Transverse colon (tissue), 4 donors: ENCODE results near the gene OMA1. TPM values are rescaled to one million over a fixed set of nuclear protein-coding genes. Genes with fewer than 3 reads are reported as not detected.

Experiments used
- DNase-seq: peaks from one replicate; pipeline ENCODE4 v3.0.0-alpha.2; 2019
- H3K27ac ChIP-seq, 4 donors: fragments of 200-600 bp; sonication (generic); 2 replicates each; pipeline ENCODE4 v1.5.1; 2016 to 2018; ENCODE audit warnings: inconsistent platforms in 4 of 4
- H3K27me3 ChIP-seq: fragments of 200-600 bp; sonication (generic); 2 replicates; pipeline ENCODE4 v1.5.1; 2017; ENCODE audit warnings: inconsistent platforms
- H3K36me3 ChIP-seq, 4 donors: fragments of 200-600 bp; sonication (generic); 2 replicates each; pipeline ENCODE4 v1.5.1; 2017 to 2019; ENCODE audit warnings: inconsistent platforms in 4 of 4
- H3K4me1 ChIP-seq, 4 donors: fragments of 200-600 bp; sonication (generic); 2 replicates each; pipeline ENCODE4 v1.5.1; 2017 to 2020; ENCODE audit warnings: inconsistent platforms in 4 of 4
- H3K4me3 ChIP-seq, 4 donors: fragments of 200-600 bp; sonication (generic); 1 replicate in 1 of 4; 2 replicates in 3 of 4; pipeline versions ENCODE4 v1.5.1 to v1.6.1; 2017 to 2019; ENCODE audit warnings: inconsistent platforms in 4 of 4
- H3K9me3 ChIP-seq, 2 donors: fragments of 200-600 bp; sonication (generic); 2 replicates each; pipeline ENCODE4 v1.5.1; 2017 to 2019; ENCODE audit warnings: inconsistent platforms in 2 of 2
- EP300 ChIP-seq: sonication (generic); formaldehyde crosslinking; IDR thresholded peaks from one replicate; pipeline ENCODE4 v1.6.1; 2017; ENCODE audit warnings: antibody characterized with exemption, low read depth
- POLR2A ChIP-seq: fragments of 450-650 bp; IDR thresholded peaks from one replicate; pipeline ENCODE4 v1.6.1; 2016; ENCODE audit warnings: antibody characterized with exemption, mild to moderate bottlenecking, moderate library complexity
- POLR2AphosphoS5 ChIP-seq, 3 donors: sonication (generic); formaldehyde crosslinking; IDR thresholded peaks; one replicate each; pipeline ENCODE4 v1.6.1; 2016; ENCODE audit warnings: antibody characterized with exemption in 3 of 3
- WGBS, 2 donors: methylation state at CpG; one replicate each; pipeline ENCODE4 v1.1.5; 2018; ENCODE audit warnings: low coverage in 1 of 2; 5-methylcytosine and 5-hydroxymethylcytosine counted together
- in situ Hi-C, 4 donors: fragments of 200-750 bp; cut with MboI; loops; one replicate each; pipeline versions ENCODE4 v1.15.0 to v1.15.1; 2017; ENCODE audit warnings: low sequenced_read_pairs in 3 of 4, low pct_ligation_motif_present in 1 of 4, low pct_unique_long_range_greater_than_20kb in 1 of 4
- intact Hi-C: fragments of 100-400 bp; cut with DNase I; formaldehyde crosslinking; loops from one replicate; pipeline ENCODE4 v1.15.1; 2023; ENCODE audit warnings: low total_unique reads
- total RNA-seq, 4 donors: library from RNA; depleted of rRNA; stranded (reverse); fragments of >200 nt; gene quantifications; one replicate each; pipeline ENCODE4 v1.1.0, GENCODE V29; 2016
- TF ChIP-seq, protein P1 (sequence below), 5 experiments: fragments of 200-600 bp in 3 of 5; fragments of 450-650 bp in 2 of 5; sonication (generic) in 3 of 5; IDR thresholded peaks; 1 replicate in 2 of 5; 2 replicates in 3 of 5; pipeline ENCODE4 v1.5.1; 2016 to 2017; ENCODE audit warnings: antibody characterized with exemption in 5 of 5, inconsistent platforms in 3 of 5, mild to moderate bottlenecking in 2 of 5, moderate library complexity in 1 of 5

The OMA1 gene
- total RNA-seq, 4 donors from 2014 or later = 6.4 to 29.4 (median 20.0) TPM

DNA sequence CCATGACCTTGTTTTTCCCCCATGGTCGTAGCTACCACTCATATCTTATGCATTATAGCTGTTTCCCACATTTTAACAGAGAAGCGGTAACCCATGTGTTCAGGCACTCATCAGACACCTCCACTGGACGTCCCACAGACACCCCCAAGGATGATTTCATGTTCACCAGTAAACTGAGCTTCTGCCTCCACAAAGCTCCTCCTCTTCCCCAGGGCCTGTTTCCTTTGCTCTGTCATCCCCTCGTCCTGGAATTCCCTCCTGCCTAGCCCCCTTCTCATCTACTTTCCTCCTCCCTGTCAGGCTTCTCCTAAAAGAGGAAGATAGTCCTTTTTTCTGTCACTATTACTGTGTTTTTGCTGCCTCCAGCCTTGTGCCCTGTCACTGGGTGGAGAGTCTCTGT lies 111.2 kb downstream of the OMA1 start:
- 73 to 80% methylated on average over 4 of the region's 4 CpGs for WGBS, 2 donors
- Histone ChIP-seq H3K4me3 (no peak overlapping the region), H3K9me3 (no peaks in the 10 kb centered on the region), H3K36me3 (no peaks in the 10 kb centered on the region), H3K27me3 (no peaks in the 10 kb centered on the region), H3K27ac (no peak overlapping the region), H3K4me1 (no peaks in the 10 kb centered on the region)
- intact Hi-C loops = no loop called here
- TF ChIP-seq POLR2AphosphoS5 (IDR thresholded peaks at IDR 0.05) (no peak), POLR2A (no peak)
- TF ChIP-seq, protein P1, sequence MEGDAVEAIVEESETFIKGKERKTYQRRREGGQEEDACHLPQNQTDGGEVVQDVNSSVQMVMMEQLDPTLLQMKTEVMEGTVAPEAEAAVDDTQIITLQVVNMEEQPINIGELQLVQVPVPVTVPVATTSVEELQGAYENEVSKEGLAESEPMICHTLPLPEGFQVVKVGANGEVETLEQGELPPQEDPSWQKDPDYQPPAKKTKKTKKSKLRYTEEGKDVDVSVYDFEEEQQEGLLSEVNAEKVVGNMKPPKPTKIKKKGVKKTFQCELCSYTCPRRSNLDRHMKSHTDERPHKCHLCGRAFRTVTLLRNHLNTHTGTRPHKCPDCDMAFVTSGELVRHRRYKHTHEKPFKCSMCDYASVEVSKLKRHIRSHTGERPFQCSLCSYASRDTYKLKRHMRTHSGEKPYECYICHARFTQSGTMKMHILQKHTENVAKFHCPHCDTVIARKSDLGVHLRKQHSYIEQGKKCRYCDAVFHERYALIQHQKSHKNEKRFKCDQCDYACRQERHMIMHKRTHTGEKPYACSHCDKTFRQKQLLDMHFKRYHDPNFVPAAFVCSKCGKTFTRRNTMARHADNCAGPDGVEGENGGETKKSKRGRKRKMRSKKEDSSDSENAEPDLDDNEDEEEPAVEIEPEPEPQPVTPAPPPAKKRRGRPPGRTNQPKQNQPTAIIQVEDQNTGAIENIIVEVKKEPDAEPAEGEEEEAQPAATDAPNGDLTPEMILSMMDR (IDR thresholded peaks at IDR 0.05) = no peak
- in situ Hi-C loops = no loop called here
- DNase-seq = no peak

DNA sequence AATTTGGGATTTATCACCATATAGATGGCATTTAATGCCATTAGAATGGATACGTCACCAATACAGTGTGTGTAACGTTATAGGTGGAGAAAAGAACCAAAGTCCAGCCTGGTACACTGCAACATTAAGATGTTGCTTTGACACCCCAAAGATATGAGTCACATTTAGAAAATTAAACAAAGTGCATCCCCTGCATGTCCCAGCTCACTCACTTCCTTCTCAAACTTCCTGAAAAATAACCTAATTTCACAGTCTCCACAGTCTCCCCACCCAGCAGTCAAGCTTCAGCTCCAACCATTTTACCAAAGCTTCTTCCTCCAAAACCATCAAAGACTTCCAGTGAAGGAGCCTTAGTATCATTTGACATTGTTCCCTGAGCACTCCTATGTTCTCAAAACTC lies 111.9 kb downstream of the OMA1 start:
- no peaks in the 10 kb centered on the region for H3K9me3 ChIP-seq
- H3K36me3 ChIP-seq = no peaks in the 10 kb centered on the region
- H3K4me1 ChIP-seq = no peaks in the 10 kb centered on the region
- no peak overlapping the region for H3K4me3 ChIP-seq
- no peak for TF ChIP-seq POLR2AphosphoS5 (IDR thresholded peaks at IDR 0.05)
- H3K27ac ChIP-seq = no peak overlapping the region
- no peaks in the 10 kb centered on the region for H3K27me3 ChIP-seq
- no peak for DNase-seq
- WGBS, 2 donors = 73 to 87% methylated on average over 2 of the region's 2 CpGs
- in situ Hi-C loops (no loop called here), intact Hi-C loops (no loop called here)

DNA sequence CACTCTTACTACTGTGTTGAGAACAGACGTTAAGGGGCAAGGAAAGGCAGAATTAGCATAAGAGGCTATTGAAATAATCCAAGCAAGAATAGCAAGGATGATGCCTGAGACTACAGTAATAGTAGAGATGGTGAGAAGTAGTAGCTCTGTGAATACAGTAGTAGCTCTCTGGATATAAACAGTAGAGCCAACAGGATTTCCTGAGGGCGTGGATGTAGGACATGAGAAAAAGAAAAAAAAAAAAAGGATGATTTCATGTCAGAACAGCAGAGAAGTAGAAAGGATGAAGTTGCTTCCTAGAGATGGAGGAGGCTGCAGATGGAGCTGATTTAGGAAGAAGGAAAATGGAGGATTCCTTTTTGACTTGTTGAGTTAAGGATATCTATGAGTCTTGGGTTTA lies 112.3 kb downstream of the OMA1 start:
- no peak overlapping the region for H3K27ac ChIP-seq
- no peaks in the 10 kb centered on the region for H3K9me3 ChIP-seq
- no peaks in the 10 kb centered on the region for H3K4me1 ChIP-seq
- in situ Hi-C loops (no loop called here), intact Hi-C loops (no loop called here)
- TF ChIP-seq POLR2A (no peak), POLR2AphosphoS5 (IDR thresholded peaks at IDR 0.05) (no peak), EP300 (no peak)
- TF ChIP-seq, protein P1 (IDR thresholded peaks at IDR 0.05) = no peak
- no peak overlapping the region for H3K4me3 ChIP-seq
- no peaks in the 10 kb centered on the region for H3K36me3 ChIP-seq
- H3K27me3 ChIP-seq = no peaks in the 10 kb centered on the region
- DNase-seq = no peak
- WGBS, 2 donors = 40 to 85% methylated on average over 2 of the region's 2 CpGs

DNA sequence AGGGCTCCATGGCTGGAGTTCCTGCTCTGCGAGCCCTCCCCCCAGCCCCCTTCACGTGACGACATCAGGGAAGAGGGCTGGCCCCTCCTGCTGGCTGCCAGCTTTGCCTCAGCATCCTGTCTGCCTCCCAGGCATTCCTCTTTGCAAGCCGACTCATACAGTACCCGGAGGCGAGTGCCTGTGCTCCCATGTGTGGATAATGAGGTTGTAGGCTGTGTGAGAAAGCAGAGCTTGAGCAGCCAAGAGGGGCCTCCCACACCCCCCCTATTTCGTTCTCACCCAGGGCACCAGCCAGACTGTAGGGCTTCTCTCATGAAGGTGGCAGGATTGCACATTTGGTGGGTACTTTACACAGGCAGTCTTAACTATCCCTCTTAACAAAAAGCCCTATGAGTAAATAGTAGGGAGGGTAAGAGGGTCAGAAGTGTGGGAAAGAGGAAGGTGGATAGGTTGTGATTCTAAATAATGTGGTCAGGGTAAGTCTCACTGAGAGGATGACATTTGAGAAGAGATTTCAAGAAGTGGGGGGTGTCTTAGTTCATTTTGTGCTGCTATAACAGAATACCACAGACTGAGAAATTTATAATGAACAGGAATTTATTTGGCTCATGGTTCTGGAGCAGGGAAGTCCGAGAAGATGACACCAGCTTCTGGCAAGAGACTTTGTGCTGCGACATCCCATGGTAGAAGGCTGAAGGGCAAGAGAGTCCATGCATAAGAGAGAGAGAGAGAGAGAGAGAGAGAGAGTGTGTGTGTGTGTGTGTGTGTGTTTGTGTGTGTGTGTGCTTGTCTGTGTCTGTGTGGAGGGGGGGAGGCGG lies 113.5 kb downstream of the OMA1 start:
- WGBS, 2 donors = 58 to 94% methylated on average over 2 to 10 of the region's 10 CpGs
- Histone ChIP-seq H3K4me3 (no peak overlapping the region), H3K27ac (no peak overlapping the region), H3K4me1 (no peaks in the 10 kb centered on the region), H3K27me3 (no peaks in the 10 kb centered on the region), H3K9me3 (no peaks in the 10 kb centered on the region), H3K36me3 (no peaks in the 10 kb centered on the region)
- in situ Hi-C loops = no loop called here
- intact Hi-C loops = loop anchor here (1.0 kb wide), 1 partner anchor 46 kb away; no protein-coding TSS in a partner anchor
- TF ChIP-seq EP300 (no peak), POLR2A (no peak), POLR2AphosphoS5 (IDR thresholded peaks at IDR 0.05) (no peak)
- TF ChIP-seq, protein P1 (IDR thresholded peaks at IDR 0.05) = no peak
- no peak for DNase-seq
